Endothelial cell of umbilical vein (primary cell): ENCODE data around the gene PAX5.

Experiments used
- CTCF ChIP-seq, 2 donors: IDR thresholded peaks; 1 replicate in 1 of 2; 2 replicates in 1 of 2; pipeline ENCODE4 v1.5.1; 2011; ENCODE audit warnings: low read length in 2 of 2, mild to moderate bottlenecking in 2 of 2, moderate library complexity in 2 of 2, control low read depth in 1 of 2, inconsistent platforms in 1 of 2, low read depth in 1 of 2; ENCODE audit not compliant: insufficient read depth in 1 of 2; ENCODE audit errors: extremely low read depth in 1 of 2
- EZH2 ChIP-seq: IDR thresholded peaks from 2 replicates; pipeline ENCODE4 v1.6.1; 2012; ENCODE audit warnings: borderline replicate concordance, low read depth, mild to moderate bottlenecking, moderate library complexity, low read length, inconsistent platforms; ENCODE audit not compliant: severe bottlenecking
- FOS ChIP-seq: IDR thresholded peaks from 2 replicates; pipeline ENCODE4 v1.6.1; 2011; ENCODE audit warnings: mild to moderate bottlenecking, low read length, moderate library complexity, borderline replicate concordance; ENCODE audit not compliant: insufficient read depth
- JUN ChIP-seq: IDR thresholded peaks from 2 replicates; pipeline ENCODE4 v1.6.1; 2011; ENCODE audit warnings: borderline replicate concordance, low read depth; ENCODE audit not compliant: insufficient read length, insufficient read depth
- MAX ChIP-seq: IDR thresholded peaks from 2 replicates; pipeline ENCODE4 v1.6.1; 2011; ENCODE audit not compliant: insufficient read depth, insufficient read length
- MYC ChIP-seq: IDR thresholded peaks from one replicate; pipeline ENCODE4 v1.6.1; 2011; ENCODE audit warnings: mild to moderate bottlenecking, low read depth, low read length
- POLR2A ChIP-seq: IDR thresholded peaks from 2 replicates; pipeline ENCODE4 v1.6.1; 2012; ENCODE audit warnings: low read depth, mild to moderate bottlenecking, control low read depth, low read length
- POLR2AphosphoS5 ChIP-seq: IDR thresholded peaks from 2 replicates; pipeline ENCODE4 v1.6.1; 2012; ENCODE audit warnings: low read depth, mild to moderate bottlenecking, control low read depth, low read length, moderate library complexity; ENCODE audit not compliant: insufficient read depth

GRCh38 chr9:36935332-36935731, 98.7 kb downstream of the PAX5 start:
- TF ChIP-seq POLR2A (no peak), CTCF (IDR thresholded peaks at IDR 0.05; ENCODE audit: extremely low read depth in 1 of 2, insufficient read depth in 1 of 2, low read depth in 1 of 2, low read length in 2 of 2) (no peak), POLR2AphosphoS5 (no peak), EZH2 (no peak), MYC (no peak), MAX (no peak), JUN (no peak), FOS (no peak)
